Activated CD4-positive, alpha-beta T cell treated with anti-CD3 and anti-CD28 coated beads for 4 hours (primary cell): ENCODE data around the gene ALOX15B.

Experiments used
- DNase-seq, 2 donors: peaks; one replicate each; pipeline ENCODE4 v3.0.0-alpha.2; 2020

The ALOX15B gene

DNA sequence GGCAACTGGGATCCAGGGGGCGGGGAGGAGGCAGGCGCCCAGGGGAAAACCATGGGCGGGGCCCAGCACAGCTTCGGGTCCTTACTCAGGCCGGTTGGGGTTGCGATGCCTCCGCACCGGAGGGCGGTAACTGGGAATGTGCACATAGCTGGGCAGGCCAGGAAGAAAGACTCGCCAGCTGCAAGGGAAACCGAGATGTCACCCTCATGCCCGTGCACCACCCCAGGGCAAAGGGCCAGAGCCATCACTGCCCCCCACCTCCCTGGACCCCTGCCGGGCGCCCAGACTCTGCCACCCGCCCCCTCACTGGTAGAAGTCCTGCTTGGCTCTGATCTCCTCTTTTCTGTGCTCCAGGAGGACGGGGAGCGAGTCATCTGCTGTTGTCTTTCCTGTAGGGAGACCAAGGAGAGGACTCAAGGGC is 42.0 kb downstream of the ALOX15B start:
- no peak for DNase-seq

- no peak for DNase-seq
Measured at GRCh38 chr17:8081876-8082275, 43.0 kb downstream of the ALOX15B start.

- no peak for DNase-seq
Measured at GRCh38 chr17:8082292-8082691, 43.4 kb downstream of the ALOX15B start.

- DNase-seq, result no peak
Measured at GRCh38 chr17:8084250-8084649, 45.4 kb downstream of the ALOX15B start.

DNA sequence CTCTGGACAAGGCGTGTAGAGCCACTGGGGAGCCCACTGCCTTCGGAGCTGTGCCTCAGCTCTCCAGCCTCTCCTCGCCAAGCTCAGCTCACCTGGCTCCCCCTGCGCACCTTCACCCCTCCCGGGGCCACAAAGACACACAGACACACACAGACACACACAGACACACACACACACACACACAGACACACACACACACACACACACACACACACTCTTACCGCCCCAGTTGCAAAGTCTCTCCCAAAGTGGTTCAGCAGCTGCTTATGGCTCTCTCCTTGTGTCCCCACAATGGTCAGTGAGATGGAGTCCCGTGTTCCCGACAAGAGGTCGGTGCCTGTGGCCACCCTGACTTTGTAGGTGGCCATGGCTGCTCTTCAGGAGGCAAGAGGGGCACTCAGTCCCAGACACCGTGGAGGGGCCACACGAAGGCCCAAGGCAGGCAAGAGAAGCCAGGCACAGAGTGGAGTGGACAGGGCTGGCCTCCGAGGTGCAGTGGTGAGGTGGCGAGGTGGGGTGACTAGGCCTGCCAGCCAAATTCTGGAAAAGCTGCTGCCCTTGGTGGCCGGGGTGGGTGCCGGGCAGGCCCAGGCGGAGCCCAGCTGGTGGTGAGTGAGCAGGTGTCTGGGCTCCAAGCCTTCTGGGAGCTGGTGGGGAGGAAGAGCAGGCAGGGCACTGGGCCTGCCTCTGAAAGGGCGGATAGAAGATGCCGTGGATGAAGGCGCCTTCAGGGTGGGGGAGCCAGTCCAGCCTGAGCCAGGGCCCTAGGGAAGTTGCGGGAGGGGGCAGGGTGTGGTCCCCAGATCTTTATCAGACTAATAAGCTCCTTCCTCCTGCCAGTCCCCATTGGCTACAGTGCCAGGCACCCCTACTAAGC is 48.5 kb downstream of the ALOX15B start, which contains the start of gene ALOX12B:
TSS of gene ALOX12B (minus strand) at position 642 of the 877 bp plus-strand sequence. CDS start at position 368, 274 bp downstream.
- DNase-seq, result no peak

- no peak for DNase-seq
Measured at GRCh38 chr17:8087952-8088230, 49.0 kb downstream of the ALOX15B start.

- DNase-seq, result no peak
Measured at GRCh38 chr17:8089728-8090127, 50.9 kb downstream of the ALOX15B start.

DNA sequence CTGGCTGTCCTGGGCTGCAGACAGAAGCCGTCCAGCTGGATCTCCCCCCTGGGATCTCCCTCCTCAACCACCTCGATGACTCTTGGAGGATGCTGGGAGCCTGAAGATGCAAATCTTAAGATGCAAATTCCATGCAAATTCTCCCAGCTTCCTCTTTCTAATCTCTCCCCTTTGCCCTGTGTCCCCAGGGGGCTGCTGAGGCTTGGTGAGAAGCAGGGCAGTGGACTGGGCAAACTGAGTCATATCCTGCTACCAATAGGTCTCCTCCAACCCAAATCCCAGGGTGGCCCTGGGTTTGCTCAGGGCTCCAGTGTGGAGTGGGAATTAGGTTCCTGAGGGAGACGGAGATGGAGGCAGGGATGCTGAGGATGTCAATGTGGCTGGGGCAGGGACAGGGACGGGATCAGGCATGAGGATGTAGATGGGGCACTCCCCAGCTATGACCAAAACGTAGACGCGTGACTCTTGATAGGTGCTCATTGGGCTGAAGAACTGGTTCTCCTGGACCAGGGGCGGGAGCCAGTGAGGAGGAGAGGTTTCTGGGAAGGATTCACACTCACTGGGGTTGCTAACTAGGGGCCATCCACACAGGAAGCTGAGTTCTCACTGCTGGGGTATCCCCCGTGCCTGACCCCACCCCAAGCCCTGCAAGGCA is 52.3 kb downstream of the ALOX15B start:
- no peak for DNase-seq

- no peak for DNase-seq
Measured at GRCh38 chr17:8095361-8095760, 56.5 kb downstream of the ALOX15B start.

GRCh38 chr17:8096541-8096940 is 57.7 kb downstream of the ALOX15B start:
- no peak for DNase-seq
